Parathyroid adenoma (tissue), 2 donors: ENCODE measurements around the gene CLSTN2.
A peak's percentile ranks its signal among the peaks of the same experiment; 100 is the strongest.

Experiments
- H2AFZ ChIP-seq: fragments of 300-600 bp; sonication (generic); one replicate; pipeline ENCODE4 v1.7.0; 2017; ENCODE audit warnings: antibody characterized with exemption, mild to moderate bottlenecking
- H3K27ac ChIP-seq: fragments of 300-600 bp; sonication (generic); one replicate; pipeline ENCODE4 v1.7.0; 2017
- H3K27me3 ChIP-seq: fragments of 300-600 bp; sonication (generic); one replicate; pipeline ENCODE4 v1.7.0; 2017; ENCODE audit warnings: low read length; ENCODE audit not compliant: control insufficient read depth, insufficient read depth
- H3K36me3 ChIP-seq: fragments of 300-600 bp; sonication (generic); one replicate; pipeline ENCODE4 v1.7.0; 2017; ENCODE audit warnings: low read length; ENCODE audit not compliant: control insufficient read depth, insufficient read depth
- H3K4me1 ChIP-seq: fragments of 300-600 bp; sonication (generic); one replicate; pipeline ENCODE4 v1.7.0; 2017; ENCODE audit warnings: control low read depth
- H3K4me2 ChIP-seq: fragments of 300-600 bp; sonication (generic); one replicate; pipeline ENCODE4 v1.7.0; 2017; ENCODE audit warnings: low read length
- H3K4me3 ChIP-seq: fragments of 300-600 bp; sonication (generic); one replicate; pipeline ENCODE4 v1.7.0; 2017; ENCODE audit warnings: low read depth, low read length
- H3K79me2 ChIP-seq: fragments of 300-600 bp; sonication (generic); one replicate; pipeline ENCODE4 v1.7.0; 2017; ENCODE audit warnings: control low read depth
- H3K9ac ChIP-seq: fragments of 300-600 bp; sonication (generic); one replicate; pipeline ENCODE4 v1.7.0; 2017; ENCODE audit warnings: mild to moderate bottlenecking
- H3K9me3 ChIP-seq: fragments of 300-600 bp; sonication (generic); one replicate; pipeline ENCODE4 v1.7.0; 2017; ENCODE audit warnings: low read length; ENCODE audit not compliant: control insufficient read depth
- CTCF ChIP-seq: fragments of 300-600 bp; sonication (generic); IDR thresholded peaks from one replicate; pipeline ENCODE4 v1.7.0; 2017; ENCODE audit warnings: antibody characterized with exemption, mild to moderate bottlenecking
- donor health status: primary hyperparathyroidism.

The CLSTN2 gene

GRCh38 chr3:139933766-139934165 is 1.2 kb upstream of the CLSTN2 start:
- Histone ChIP-seq H3K9ac (no peak overlapping the region), H3K4me3 (no peak overlapping the region), H3K79me2 (no peaks in the 10 kb centered on the region), H3K27ac (no peak overlapping the region), H3K4me1 (no peaks in the 10 kb centered on the region), H3K9me3 (no peaks in the 10 kb centered on the region), H3K4me2 (no peak overlapping the region), H3K27me3 (peaks cover 4% of the 10 kb centered on the region), H3K36me3 (no peaks in the 10 kb centered on the region), H2AFZ (no peak overlapping the region)
- no peak for TF ChIP-seq CTCF

- Histone ChIP-seq H3K36me3 (no peaks in the 10 kb centered on the region), H3K27ac (no peak overlapping the region), H3K79me2 (no peaks in the 10 kb centered on the region), H3K9me3 (no peaks in the 10 kb centered on the region), H3K9ac (no peak overlapping the region), H3K4me3 (peak overlapping the region; percentile 14), H3K27me3 (peaks cover 4% of the 10 kb centered on the region), H3K4me1 (no peaks in the 10 kb centered on the region), H2AFZ (peak overlapping the region; percentile 29), H3K4me2 (peak overlapping the region; percentile 51)
- TF ChIP-seq CTCF, result no peak
Measured at GRCh38 chr3:139934613-139935015, 371 bp upstream of the CLSTN2 start.

- Histone ChIP-seq H3K9me3 (no peaks in the 10 kb centered on the region), H3K36me3 (no peaks in the 10 kb centered on the region), H3K27ac (no peak overlapping the region), H3K4me2 (peak overlapping the region; percentile 51), H3K4me3 (no peak overlapping the region), H3K4me1 (no peaks in the 10 kb centered on the region), H3K27me3 (peaks cover 4% of the 10 kb centered on the region), H3K79me2 (no peaks in the 10 kb centered on the region), H2AFZ (no peak overlapping the region), H3K9ac (no peak overlapping the region)
- TF ChIP-seq CTCF, result no peak
Measured at GRCh38 chr3:139935866-139936817, 1.2 kb downstream of the CLSTN2 start.

GRCh38 chr3:139937674-139938279 is 2.8 kb downstream of the CLSTN2 start:
- no peak overlapping the region for H3K9ac ChIP-seq
- no peaks in the 10 kb centered on the region for H3K36me3 ChIP-seq
- H2AFZ ChIP-seq, result no peak overlapping the region
- H3K27ac ChIP-seq, result no peak overlapping the region
- no peak overlapping the region for H3K4me2 ChIP-seq
- no peaks in the 10 kb centered on the region for H3K4me1 ChIP-seq
- peak; percentile 44 for TF ChIP-seq CTCF
- no peak overlapping the region for H3K4me3 ChIP-seq
- no peaks in the 10 kb centered on the region for H3K9me3 ChIP-seq
- H3K27me3 ChIP-seq, result peaks cover 4% of the 10 kb centered on the region
- H3K79me2 ChIP-seq, result no peaks in the 10 kb centered on the region
